T-helper 2 cell treated with Interferon-gamma antibody and Interleukin-4, amounts not matched to agents 5 μg/mL and 100 μg/mL, for 36 hours (primary cell): Measurements from ENCODE around the gene NPW.
"Not testable (repeated sequence)": the region's sequence is repeated elsewhere in the genome, so short reads cannot be mapped to it uniquely, and the experiment has no call there.

Experiments
- DNase-seq: peaks from one replicate; pipeline ENCODE4 v3.0.0; 2021; ENCODE audit warnings: low spot score
- H3K27ac Mint-ChIP-seq: one replicate; pipeline ENCODE4 v1.8.0; 2021; ENCODE audit warnings: mild to moderate bottlenecking, mixed read lengths
- H3K27me3 Mint-ChIP-seq: one replicate; pipeline ENCODE4 v1.8.0; 2021; ENCODE audit warnings: low read depth, mixed read lengths
- H3K36me3 Mint-ChIP-seq: one replicate; pipeline ENCODE4 v1.8.0; 2021; ENCODE audit warnings: low read depth, mixed read lengths
- H3K4me1 Mint-ChIP-seq: one replicate; pipeline ENCODE4 v1.8.0; 2021; ENCODE audit warnings: low read depth, mixed read lengths
- H3K4me3 Mint-ChIP-seq: one replicate; pipeline ENCODE4 v1.8.0; 2022; ENCODE audit warnings: mild to moderate bottlenecking, moderate library complexity, mixed read lengths
- H3K9me3 Mint-ChIP-seq: one replicate; pipeline ENCODE4 v1.8.0; 2021; ENCODE audit warnings: mixed read lengths

The NPW gene

DNA sequence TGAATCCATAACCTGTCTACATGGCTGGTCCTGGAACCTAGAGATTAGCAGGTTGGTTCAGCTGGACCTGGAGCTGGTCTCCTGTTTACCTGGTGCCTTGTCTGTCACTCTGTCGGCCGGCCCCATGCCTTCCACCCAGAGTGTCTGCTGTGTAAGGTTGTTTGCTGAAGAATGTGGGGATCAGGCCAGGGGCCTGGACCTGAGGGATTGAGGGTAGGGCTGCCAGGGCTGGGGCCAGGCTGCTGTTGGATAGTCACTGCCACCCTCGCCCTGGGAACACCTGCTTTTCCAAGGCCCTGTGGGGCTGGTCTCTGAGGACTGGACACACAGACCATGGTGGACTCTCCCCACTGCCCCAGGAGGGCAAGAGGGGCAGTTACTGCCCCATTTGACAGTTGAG, 8.6 kb downstream of the NPW start:
- peaks cover 4% of the 10 kb centered on the region for H3K4me1 Mint-ChIP-seq
- H3K27ac Mint-ChIP-seq: no peak overlapping the region
- no peaks in the 10 kb centered on the region for H3K9me3 Mint-ChIP-seq
- no peak for DNase-seq
- H3K27me3 Mint-ChIP-seq: peaks cover 27% of the 10 kb centered on the region
- no peaks in the 10 kb centered on the region for H3K36me3 Mint-ChIP-seq
- no peak overlapping the region for H3K4me3 Mint-ChIP-seq

DNA sequence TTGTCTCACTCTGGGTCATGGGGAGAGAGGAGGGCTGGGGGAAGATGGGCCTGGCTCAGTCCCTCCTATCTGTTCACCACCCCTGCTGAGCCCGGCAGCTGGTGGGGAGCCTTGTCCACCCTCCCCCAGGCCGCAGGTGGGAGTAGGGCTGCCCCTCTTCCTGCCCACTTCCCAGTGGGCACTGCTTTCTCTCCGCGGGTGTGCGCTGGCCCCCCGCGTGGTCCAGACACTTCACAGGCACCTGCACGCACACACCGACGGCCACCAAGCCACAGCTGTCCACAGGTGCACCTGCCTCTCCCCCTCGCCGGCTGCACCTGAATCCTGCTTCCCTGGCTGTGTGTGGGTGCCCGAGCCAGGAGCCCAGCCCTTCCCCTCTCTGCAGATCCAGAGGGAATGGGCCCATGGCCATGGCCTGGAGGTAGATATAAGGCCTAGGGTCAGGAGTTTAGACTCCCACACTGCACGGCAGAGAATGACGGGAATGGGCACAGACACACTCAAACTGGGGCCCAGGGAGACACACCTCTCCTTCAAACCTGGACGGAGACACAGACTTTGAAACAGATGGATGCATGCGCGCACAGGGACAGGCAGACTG, 9.1 kb downstream of the NPW start:
- DNase-seq: no peak
- no peaks in the 10 kb centered on the region for H3K9me3 Mint-ChIP-seq
- H3K4me3 Mint-ChIP-seq: no peak overlapping the region
- H3K27me3 Mint-ChIP-seq: peaks cover 27% of the 10 kb centered on the region
- no peak overlapping the region for H3K27ac Mint-ChIP-seq
- peaks cover 2% of the 10 kb centered on the region for H3K4me1 Mint-ChIP-seq
- no peaks in the 10 kb centered on the region for H3K36me3 Mint-ChIP-seq

DNA sequence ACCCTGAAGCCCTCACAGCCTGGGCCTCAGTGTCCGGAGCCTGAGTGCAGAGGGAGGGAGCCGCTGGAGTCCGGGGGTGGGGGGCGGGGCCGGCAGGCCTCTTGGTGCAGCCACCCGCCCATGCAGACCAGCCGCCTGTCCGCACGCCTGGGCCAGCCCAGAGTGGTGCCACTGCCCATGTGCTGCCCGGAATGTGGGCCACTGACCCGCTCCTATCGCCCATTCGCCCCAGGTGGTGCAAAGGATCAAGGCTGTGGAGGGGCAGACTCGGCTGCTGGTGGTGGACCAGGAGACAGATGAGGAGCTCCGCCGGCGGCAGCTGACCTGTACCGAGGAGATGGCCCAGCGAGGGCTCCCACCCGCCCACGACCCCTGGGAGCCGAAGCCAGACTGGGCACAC, 9.8 kb downstream of the NPW start:
- Mint-ChIP-seq H3K36me3 (no peaks in the 10 kb centered on the region), H3K9me3 (no peaks in the 10 kb centered on the region), H3K27ac (no peak overlapping the region), H3K4me3 (no peak overlapping the region), H3K27me3 (peaks cover 25% of the 10 kb centered on the region), H3K4me1 (peaks cover under 1% of the 10 kb centered on the region)
- no peak for DNase-seq

GRCh38 chr16:2030036-2030435, 10.5 kb downstream of the NPW start:
- Mint-ChIP-seq H3K27me3 (peaks cover 24% of the 10 kb centered on the region), H3K9me3 (no peaks in the 10 kb centered on the region), H3K36me3 (no peaks in the 10 kb centered on the region), H3K27ac (no peak overlapping the region), H3K4me3 (no peak overlapping the region), H3K4me1 (no peaks in the 10 kb centered on the region)
- DNase-seq: no peak

DNA sequence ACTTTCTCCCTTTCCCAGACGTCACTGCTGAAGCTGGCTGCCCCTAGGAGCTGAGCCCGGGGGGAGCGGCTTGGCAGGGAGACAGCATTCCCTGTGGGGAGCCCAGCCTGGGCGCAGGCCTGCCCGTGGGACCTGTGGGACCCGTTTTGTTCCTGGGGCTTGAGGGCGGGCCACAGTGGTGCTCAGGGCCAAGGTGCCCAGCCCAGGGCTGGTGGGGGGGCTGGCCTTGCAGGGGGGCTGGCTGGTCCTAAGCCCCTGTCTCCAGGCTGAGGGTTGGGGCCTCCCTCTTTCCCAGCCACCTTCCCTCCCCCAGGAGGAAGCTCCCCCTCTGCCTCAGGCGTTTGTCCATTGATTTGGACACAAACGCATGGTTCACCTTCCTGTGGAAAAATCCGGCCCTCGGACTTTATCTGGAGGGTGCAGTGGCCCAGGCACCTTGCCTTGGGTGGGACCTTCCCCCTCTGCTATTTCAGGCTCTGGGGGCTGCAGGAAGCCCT, 11.5 kb downstream of the NPW start:
- H3K4me1 Mint-ChIP-seq: no peaks in the 10 kb centered on the region
- no peak for DNase-seq
- no peak overlapping the region for H3K4me3 Mint-ChIP-seq
- no peaks in the 10 kb centered on the region for H3K9me3 Mint-ChIP-seq
- no peak overlapping the region for H3K27ac Mint-ChIP-seq
- H3K27me3 Mint-ChIP-seq: peaks cover 17% of the 10 kb centered on the region
- no peaks in the 10 kb centered on the region for H3K36me3 Mint-ChIP-seq

DNA sequence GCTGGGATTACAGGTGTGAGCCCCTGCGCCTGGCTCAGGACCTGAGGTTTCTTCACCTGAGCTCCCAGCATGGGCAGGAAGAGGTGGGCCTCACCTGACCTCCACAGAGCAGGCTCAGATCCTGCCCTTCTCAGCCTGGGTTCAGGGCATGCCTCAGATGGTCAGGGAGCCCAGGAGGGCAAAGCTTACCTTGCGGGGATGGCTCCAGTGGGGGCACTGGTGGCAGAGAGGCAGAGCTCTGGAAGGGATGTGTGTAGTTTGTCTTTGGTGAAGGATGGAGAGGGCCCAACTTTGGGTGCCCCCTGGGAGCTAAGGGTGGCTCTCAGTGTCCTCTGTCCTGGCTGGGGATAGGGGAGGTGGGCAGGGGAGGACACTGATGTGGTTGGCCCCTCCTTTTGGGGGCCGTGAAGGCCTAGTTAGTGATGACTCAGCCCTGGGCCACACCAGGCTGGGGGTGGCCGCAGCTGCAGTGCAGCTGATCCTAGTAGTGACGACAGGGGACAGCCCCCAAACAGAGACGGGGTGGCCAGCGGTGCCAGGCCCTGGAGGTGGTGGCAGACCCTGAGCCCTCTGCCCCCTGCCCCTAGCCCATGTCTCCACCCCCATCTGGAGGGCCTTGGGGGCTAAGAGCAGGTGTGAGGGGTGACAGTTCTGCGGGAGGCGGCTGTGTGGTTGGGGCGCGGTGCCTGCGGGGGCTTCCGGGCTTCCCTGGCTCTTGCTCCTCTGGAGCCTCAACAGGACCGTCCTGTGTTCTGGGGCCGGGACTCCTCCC, 12.9 kb downstream of the NPW start:
- H3K27me3 Mint-ChIP-seq: peaks cover 15% of the 10 kb centered on the region
- no peak for DNase-seq
- H3K27ac Mint-ChIP-seq: no peak overlapping the region
- H3K36me3 Mint-ChIP-seq: no peaks in the 10 kb centered on the region
- no peaks in the 10 kb centered on the region for H3K9me3 Mint-ChIP-seq
- H3K4me3 Mint-ChIP-seq: no peak overlapping the region
- H3K4me1 Mint-ChIP-seq: no peaks in the 10 kb centered on the region

- H3K27me3 Mint-ChIP-seq: peaks cover 7% of the 10 kb centered on the region
- H3K36me3 Mint-ChIP-seq: no peaks in the 10 kb centered on the region
- no peak overlapping the region for H3K4me3 Mint-ChIP-seq
- DNase-seq: no peak
- no peaks in the 10 kb centered on the region for H3K4me1 Mint-ChIP-seq
- H3K9me3 Mint-ChIP-seq: no peaks in the 10 kb centered on the region
- H3K27ac Mint-ChIP-seq: no peak overlapping the region
Measured at GRCh38 chr16:2033057-2033908, 13.7 kb downstream of the NPW start.

GRCh38 chr16:2033909-2034695, 14.5 kb downstream of the NPW start:
- not testable (repeated sequence) for H3K27ac Mint-ChIP-seq, H3K27me3 Mint-ChIP-seq, H3K4me1 Mint-ChIP-seq, H3K9me3 Mint-ChIP-seq, DNase-seq, H3K36me3 Mint-ChIP-seq, H3K4me3 Mint-ChIP-seq

DNA sequence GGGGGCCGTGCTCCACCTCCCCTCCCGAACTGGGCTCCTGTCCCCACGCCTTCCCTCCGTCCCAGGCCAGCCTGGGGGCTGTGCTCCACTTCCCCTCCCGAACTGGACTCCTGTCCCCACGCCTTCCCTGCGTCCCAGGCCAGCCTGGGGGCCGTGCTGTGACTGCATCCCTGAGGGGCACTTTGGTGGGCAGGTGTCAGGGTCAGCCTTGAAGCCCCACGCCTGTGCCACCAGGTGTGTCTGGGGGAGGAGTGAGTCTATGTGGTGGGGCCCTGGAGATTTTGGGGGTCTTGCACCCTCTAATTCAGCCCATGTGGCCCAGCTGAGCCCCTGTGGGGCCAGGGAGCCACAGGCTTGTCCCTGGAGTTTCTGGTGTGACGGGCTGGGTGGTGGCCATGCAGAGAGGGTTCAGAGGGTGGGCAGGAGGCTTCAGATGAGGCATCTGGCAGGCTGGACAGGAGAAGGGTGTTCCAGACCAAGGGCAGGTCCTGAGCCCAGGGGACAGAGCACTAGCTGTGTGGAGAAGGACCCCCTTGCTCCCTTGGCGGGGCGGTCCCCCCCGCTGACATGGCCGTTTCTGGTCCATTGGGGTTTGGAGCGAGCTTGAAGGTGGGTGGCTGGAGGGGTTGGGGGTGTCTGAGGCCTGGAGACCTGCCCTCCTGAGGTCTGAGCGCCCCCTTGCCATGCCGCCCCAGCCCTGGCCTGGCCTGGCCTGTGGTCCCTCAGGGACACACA, 15.3 kb downstream of the NPW start:
- H3K4me3 Mint-ChIP-seq: no peak overlapping the region
- H3K27me3 Mint-ChIP-seq: no peaks in the 10 kb centered on the region
- no peak overlapping the region for H3K27ac Mint-ChIP-seq
- no peaks in the 10 kb centered on the region for H3K36me3 Mint-ChIP-seq
- no peak for DNase-seq
- H3K4me1 Mint-ChIP-seq: no peaks in the 10 kb centered on the region
- no peaks in the 10 kb centered on the region for H3K9me3 Mint-ChIP-seq

GRCh38 chr16:2035431-2036199, 16.0 kb downstream of the NPW start:
- no peaks in the 10 kb centered on the region for H3K4me1 Mint-ChIP-seq
- no peaks in the 10 kb centered on the region for H3K36me3 Mint-ChIP-seq
- no peak overlapping the region for H3K4me3 Mint-ChIP-seq
- H3K9me3 Mint-ChIP-seq: no peaks in the 10 kb centered on the region
- no peak overlapping the region for H3K27ac Mint-ChIP-seq
- DNase-seq: no peak
- H3K27me3 Mint-ChIP-seq: no peaks in the 10 kb centered on the region

GRCh38 chr16:2036200-2036966, 16.8 kb downstream of the NPW start:
- DNase-seq: no peak
- Mint-ChIP-seq H3K4me3 (no peak overlapping the region), H3K9me3 (no peaks in the 10 kb centered on the region), H3K4me1 (no peaks in the 10 kb centered on the region), H3K27me3 (no peaks in the 10 kb centered on the region), H3K27ac (no peak overlapping the region), H3K36me3 (no peaks in the 10 kb centered on the region)

- Mint-ChIP-seq H3K4me1 (no peaks in the 10 kb centered on the region), H3K36me3 (no peaks in the 10 kb centered on the region), H3K9me3 (no peaks in the 10 kb centered on the region), H3K27me3 (no peaks in the 10 kb centered on the region), H3K4me3 (no peak overlapping the region), H3K27ac (no peak overlapping the region)
- no peak for DNase-seq
Measured at GRCh38 chr16:2037115-2037514, 17.5 kb downstream of the NPW start.
